AG08395 (cell line): ENCODE measurements around the gene CERS6.

Experiments
- DNase-seq: peaks from one replicate; pipeline ENCODE4 v3.0.0; 2012; ENCODE audit warnings: mixed read lengths, low spot score

The CERS6 gene

GRCh38 chr2:168602846-168603401 is 146.9 kb downstream of the CERS6 start:
- DNase-seq = no peak

- DNase-seq = no peak
These were observed 147.4 kb downstream of the CERS6 start for GRCh38 chr2:168603439-168603961.

GRCh38 chr2:168604252-168604651 is 148.2 kb downstream of the CERS6 start:
- DNase-seq = no peak

- DNase-seq = no peak
These were observed 151.9 kb downstream of the CERS6 start for GRCh38 chr2:168607992-168608391.

- no peak for DNase-seq
These were observed 152.7 kb downstream of the CERS6 start for GRCh38 chr2:168608796-168609195.

- DNase-seq = no peak
These were observed 155.0 kb downstream of the CERS6 start for GRCh38 chr2:168611091-168611490.

- DNase-seq = no peak
These were observed 156.0 kb downstream of the CERS6 start for GRCh38 chr2:168611896-168612650.

GRCh38 chr2:168612719-168613118 is 156.6 kb downstream of the CERS6 start:
- DNase-seq = no peak

GRCh38 chr2:168613551-168613950 is 157.5 kb downstream of the CERS6 start:
- no peak for DNase-seq

GRCh38 chr2:168614172-168615018 is 158.3 kb downstream of the CERS6 start:
- DNase-seq = no peak

- DNase-seq = no peak
These were observed 164.5 kb downstream of the CERS6 start for GRCh38 chr2:168620554-168620953.

- no peak for DNase-seq
These were observed 166.5 kb downstream of the CERS6 start for GRCh38 chr2:168622559-168622958.

- DNase-seq = no peak
These were observed 168.0 kb downstream of the CERS6 start for GRCh38 chr2:168624028-168624427.

GRCh38 chr2:168626096-168626495 is 170.0 kb downstream of the CERS6 start:
- DNase-seq = no peak

- DNase-seq = no peak
These were observed 170.6 kb downstream of the CERS6 start for GRCh38 chr2:168626647-168627046.

- peak; percentile 51 for DNase-seq
These were observed 176.6 kb downstream of the CERS6 start for GRCh38 chr2:168632709-168633121.

- DNase-seq = no peak
These were observed 177.1 kb downstream of the CERS6 start for GRCh38 chr2:168633200-168633599.

- no peak for DNase-seq
These were observed 177.8 kb downstream of the CERS6 start for GRCh38 chr2:168633895-168634294.

GRCh38 chr2:168635065-168635577 is 179.0 kb downstream of the CERS6 start:
- DNase-seq = peak; percentile 4

- no peak for DNase-seq
These were observed 182.9 kb downstream of the CERS6 start for GRCh38 chr2:168639018-168639417.

- peak; percentile 24 for DNase-seq
These were observed 183.4 kb downstream of the CERS6 start for GRCh38 chr2:168639441-168639898.

- no peak for DNase-seq
These were observed 184.0 kb downstream of the CERS6 start for GRCh38 chr2:168640039-168640438.
